ENCODE results near the gene TMEM236. TPM values are rescaled to one million over a fixed set of nuclear protein-coding genes. Genes with fewer than 3 reads are reported as not detected.

The TMEM236 gene
- polyA plus RNA-seq, 1 of the 3 experiments (the other 2 are of a cell fraction): 0.02 TPM

- no peak for TF ChIP-seq EZH2phosphoT487 (IDR thresholded peaks at IDR 0.05; ENCODE audit: borderline replicate concordance, low read depth)
- no peak for TF ChIP-seq FOXM1 (IDR thresholded peaks at IDR 0.05; ENCODE audit: low read depth)
- TF ChIP-seq RAD21 (IDR thresholded peaks at IDR 0.05; ENCODE audit: low read length): no peak
- no peak for TF ChIP-seq USF2 (IDR thresholded peaks at IDR 0.05; ENCODE audit: borderline replicate concordance, low read depth, low read length)
- no peak for TF ChIP-seq JUND (IDR thresholded peaks at IDR 0.05)
- no peak for TF ChIP-seq TAF1 (IDR thresholded peaks at IDR 0.05; ENCODE audit: borderline replicate concordance, low read depth, low read length)
- TF ChIP-seq NFIC (IDR thresholded peaks at IDR 0.05; ENCODE audit: borderline replicate concordance): no peak
- no peak for TF ChIP-seq TCF12 (IDR thresholded peaks at IDR 0.05)
- TF ChIP-seq YY1 (IDR thresholded peaks at IDR 0.05; ENCODE audit: low read depth): no peak
- no peak for TF ChIP-seq SMC3 (IDR thresholded peaks at IDR 0.05; ENCODE audit: low read depth, low read length)
- no peak for TF ChIP-seq IRF3 (IDR thresholded peaks at IDR 0.05; ENCODE audit: low read depth, low read length)
- H3K9ac ChIP-seq: no peak overlapping the region
- no peak overlapping the region for H3K27ac ChIP-seq (ENCODE audit: low read depth in 2 of 2, low read length in 1 of 2)
- no peaks in the 10 kb centered on the region for H3K27me3 ChIP-seq (ENCODE audit: insufficient read depth)
- H3K4me2 ChIP-seq: no peak overlapping the region
- ChIA-PET POLR2A (no interaction called here), CTCF (interaction anchor here (1.1 kb wide), 2 partner anchors 9 to 13 kb away, joined by 3 read pairs; no protein-coding TSS in a partner anchor)
- DNase-seq: no peak
- no peaks in the 10 kb centered on the region for H3K79me2 ChIP-seq (ENCODE audit: insufficient read depth)
- H3K4me3 ChIP-seq (ENCODE audit: low read depth in 2 of 2, low read length in 1 of 2): no peak overlapping the region
- H3K9me2 ChIP-seq: no peaks in the 10 kb centered on the region
- no peaks in the 10 kb centered on the region for H3K4me1 ChIP-seq (ENCODE audit: control insufficient read depth in 1 of 2, insufficient read depth in 2 of 2, low read depth in 1 of 2, low read length in 1 of 2)
- no peak overlapping the region for H2AFZ ChIP-seq (ENCODE audit: low read depth)
- H4K20me1 ChIP-seq (ENCODE audit: insufficient read depth): no peaks in the 10 kb centered on the region
- H3K9me3 ChIP-seq: no peaks in the 10 kb centered on the region
- H3K36me3 ChIP-seq (replicated peaks in 1 of 2; ENCODE audit: control insufficient read depth in 1 of 2, insufficient read depth in 2 of 2, low read length in 1 of 2): no peaks in the 10 kb centered on the region
- H3F3A ChIP-seq (replicated peaks; ENCODE audit: insufficient read depth): no peaks in the 10 kb centered on the region
Observed at GRCh38 chr10:17758896-17759295, 6.9 kb downstream of the TMEM236 start.

GRCh38 chr10:17764142-17764541 lies 12.1 kb downstream of the TMEM236 start:
- Histone ChIP-seq H3K4me3 (ENCODE audit: low read depth in 2 of 2, low read length in 1 of 2) (no peak overlapping the region), H3K4me1 (ENCODE audit: control insufficient read depth in 1 of 2, insufficient read depth in 2 of 2, low read depth in 1 of 2, low read length in 1 of 2) (no peaks in the 10 kb centered on the region), H3K27me3 (ENCODE audit: insufficient read depth) (no peaks in the 10 kb centered on the region), H3K36me3 (replicated peaks in 1 of 2; ENCODE audit: control insufficient read depth in 1 of 2, insufficient read depth in 2 of 2, low read length in 1 of 2) (no peaks in the 10 kb centered on the region), H3F3A (replicated peaks; ENCODE audit: insufficient read depth) (no peaks in the 10 kb centered on the region), H3K9ac (no peak overlapping the region), H3K9me2 (no peaks in the 10 kb centered on the region), H3K79me2 (ENCODE audit: insufficient read depth) (no peaks in the 10 kb centered on the region), H2AFZ (ENCODE audit: low read depth) (no peak overlapping the region), H4K20me1 (ENCODE audit: insufficient read depth) (no peaks in the 10 kb centered on the region), H3K27ac (ENCODE audit: low read depth in 2 of 2, low read length in 1 of 2) (no peak overlapping the region), H3K9me3 (no peaks in the 10 kb centered on the region), H3K4me2 (no peak overlapping the region)
- no peak for DNase-seq
- TF ChIP-seq NRF1 (IDR thresholded peaks at IDR 0.05; ENCODE audit: low read depth, low read length) (no peak), FOXM1 (IDR thresholded peaks at IDR 0.05; ENCODE audit: low read depth) (no peak), IRF3 (IDR thresholded peaks at IDR 0.05; ENCODE audit: low read depth, low read length) (no peak), FOXJ3 (CRISPR knock-in tag; IDR thresholded peaks at IDR 0.05) (no peak), USF2 (IDR thresholded peaks at IDR 0.05; ENCODE audit: borderline replicate concordance, low read depth, low read length) (no peak), NFIC (IDR thresholded peaks at IDR 0.05; ENCODE audit: borderline replicate concordance) (no peak)
- ChIA-PET POLR2A (no interaction called here), CTCF (no interaction called here)
- 81% methylated on average over 4 of the region's 4 CpGs for WGBS (ENCODE audit: low lambda C conversion rate)

All from SK-N-SH (cell line).